ENCODE results near the gene UBE2H. TPM values are rescaled to one million over a fixed set of nuclear protein-coding genes. Genes with fewer than 3 reads are reported as not detected.

The UBE2H gene
- total and polyA plus RNA-seq, 2 donors (not counting 1 experiment from before 2014, with no cell fraction given) = 23.3 to 54.1 TPM

GRCh38 chr7:129831424-129832058 is 121.2 kb downstream of the UBE2H start:
- no peak overlapping the region for H3K4me3 Mint-ChIP-seq
- H3K36me3 ChIP-seq (replicated peaks in 1 of 2; ENCODE audit: control extremely low read depth in 1 of 2, control insufficient read depth in 1 of 2, extremely low read depth in 1 of 2, insufficient read depth in 2 of 2, low read length in 1 of 2) = peaks cover 2 to 26% of the 10 kb centered on the region in 2 experiments
- H3K79me2 ChIP-seq (ENCODE audit: control insufficient read depth, insufficient read depth, low read length) = peaks cover 4% of the 10 kb centered on the region
- H3K9ac ChIP-seq (ENCODE audit: low read length) = no peak overlapping the region
- WGBS (ENCODE audit: insufficient coverage) = 99% methylated on average over 5 of the region's 5 CpGs
- peaks cover 9% of the 10 kb centered on the region for H4K20me1 ChIP-seq (ENCODE audit: control insufficient read depth, insufficient read depth, low read length, poor library complexity, severe bottlenecking)
- H3K27ac Mint-ChIP-seq = no peak overlapping the region
- DNase-seq (no peak), ATAC-seq (ENCODE audit: low read depth) (no peak)
- no peak overlapping the region for H3K4me2 ChIP-seq (replicated peaks; ENCODE audit: low read depth, low read length, poor library complexity, severe bottlenecking)
- ChIA-PET POLR2A (no interaction called here), CTCF (interaction anchor here (0.8 to 9.3 kb wide), 5 partner anchors 10 to 180 kb away, joined by 3 to 116 read pairs (median 4); no protein-coding TSS in a partner anchor)
- H2AFZ ChIP-seq (ENCODE audit: insufficient read depth, low read depth, low read length, poor library complexity, severe bottlenecking) = no peak overlapping the region
- no peaks in the 10 kb centered on the region for H3K27me3 ChIP-seq (replicated peaks in 1 of 4; ENCODE audit: control extremely low read depth in 1 of 4, control insufficient read depth in 3 of 4, insufficient read depth in 4 of 4, low read length in 3 of 4)
- H3K4me1 ChIP-seq (ENCODE audit: control insufficient read depth in 2 of 2, insufficient read depth in 2 of 2, low read length in 2 of 2) = peaks cover 7 to 9% of the 10 kb centered on the region in 2 donors
- intact Hi-C loops (cut with micrococcal nuclease) = no loop called here
- no peak for TF ChIP-seq CTCF (IDR thresholded peaks at IDR 0.05)
- TF ChIP-seq EZH2 (IDR thresholded peaks at IDR 0.05; ENCODE audit: borderline replicate concordance, insufficient read depth, low read depth, low read length, poor library complexity, severe bottlenecking) = no peak
- no peak overlapping the region for H3K4me3 ChIP-seq (ENCODE audit: control extremely low read depth in 1 of 5, extremely low read depth in 1 of 5, insufficient read depth in 1 of 5, low read depth in 2 of 5, low read length in 4 of 5)
- H3K27ac ChIP-seq (ENCODE audit: low read length in 2 of 2) = no peak overlapping the region
- H3K27me3 Mint-ChIP-seq = no peaks in the 10 kb centered on the region
- H3K9me3 Mint-ChIP-seq (ENCODE audit: insufficient read depth) = no peaks in the 10 kb centered on the region
- H3K9me3 ChIP-seq (ENCODE audit: control extremely low read depth in 1 of 3, control insufficient read depth in 2 of 3, insufficient read depth in 1 of 3, low read length in 2 of 3) = no peaks in the 10 kb centered on the region
- H3K4me1 Mint-ChIP-seq = peaks cover 8% of the 10 kb centered on the region

GRCh38 chr7:129830949-129831348 is 121.8 kb downstream of the UBE2H start:
- WGBS (ENCODE audit: insufficient coverage) = 96% methylated on average over 6 of the region's 8 CpGs
- Mint-ChIP-seq H3K27me3 (no peaks in the 10 kb centered on the region), H3K4me1 (peaks cover 10% of the 10 kb centered on the region), H3K4me3 (no peak overlapping the region), H3K9me3 (ENCODE audit: insufficient read depth) (no peaks in the 10 kb centered on the region), H3K27ac (no peak overlapping the region)
- peaks cover 10 to 13% of the 10 kb centered on the region in 2 donors for H3K4me1 ChIP-seq (ENCODE audit: control insufficient read depth in 2 of 2, insufficient read depth in 2 of 2, low read length in 2 of 2)
- ATAC-seq (ENCODE audit: low read depth) (no peak), DNase-seq (no peak)
- no peak overlapping the region for H2AFZ ChIP-seq (ENCODE audit: insufficient read depth, low read depth, low read length, poor library complexity, severe bottlenecking)
- H3K27me3 ChIP-seq (replicated peaks in 1 of 4; ENCODE audit: control extremely low read depth in 1 of 4, control insufficient read depth in 3 of 4, insufficient read depth in 4 of 4, low read length in 3 of 4) = no peaks in the 10 kb centered on the region
- H3K4me3 ChIP-seq (ENCODE audit: control extremely low read depth in 1 of 5, extremely low read depth in 1 of 5, insufficient read depth in 1 of 5, low read depth in 2 of 5, low read length in 4 of 5) = no peak overlapping the region
- peaks cover 4% of the 10 kb centered on the region for H3K79me2 ChIP-seq (ENCODE audit: control insufficient read depth, insufficient read depth, low read length)
- POLR2A ChIA-PET = no interaction called here
- H3K36me3 ChIP-seq (replicated peaks in 1 of 2; ENCODE audit: control extremely low read depth in 1 of 2, control insufficient read depth in 1 of 2, extremely low read depth in 1 of 2, insufficient read depth in 2 of 2, low read length in 1 of 2) = peaks cover 2 to 20% of the 10 kb centered on the region in 2 experiments
- H3K9ac ChIP-seq (ENCODE audit: low read length) = no peak overlapping the region
- no peak overlapping the region for H3K27ac ChIP-seq (ENCODE audit: low read length in 2 of 2)
- no peak for TF ChIP-seq EZH2 (IDR thresholded peaks at IDR 0.05; ENCODE audit: borderline replicate concordance, insufficient read depth, low read depth, low read length, poor library complexity, severe bottlenecking)
- TF ChIP-seq CTCF (IDR thresholded peaks at IDR 0.05) = no peak
- peaks cover 9% of the 10 kb centered on the region for H4K20me1 ChIP-seq (ENCODE audit: control insufficient read depth, insufficient read depth, low read length, poor library complexity, severe bottlenecking)
- no peak overlapping the region for H3K4me2 ChIP-seq (replicated peaks; ENCODE audit: low read depth, low read length, poor library complexity, severe bottlenecking)
- peaks cover 0 to 1% (median 0%) of the 10 kb centered on the region in 3 donors for H3K9me3 ChIP-seq (ENCODE audit: control extremely low read depth in 1 of 3, control insufficient read depth in 2 of 3, insufficient read depth in 1 of 3, low read length in 2 of 3)
- intact Hi-C loops (cut with micrococcal nuclease) = loop anchor here (1.0 kb wide), 2 partner anchors 179 to 488 kb away; no protein-coding TSS in a partner anchor
- CTCF ChIA-PET = interaction anchor here (0.5 to 9.3 kb wide), 17 partner anchors 11 to 1001 kb away, joined by 3 to 116 read pairs (median 4); no protein-coding TSS in a partner anchor
